ENCODE measurements around the gene PNMA6E.

DNA sequence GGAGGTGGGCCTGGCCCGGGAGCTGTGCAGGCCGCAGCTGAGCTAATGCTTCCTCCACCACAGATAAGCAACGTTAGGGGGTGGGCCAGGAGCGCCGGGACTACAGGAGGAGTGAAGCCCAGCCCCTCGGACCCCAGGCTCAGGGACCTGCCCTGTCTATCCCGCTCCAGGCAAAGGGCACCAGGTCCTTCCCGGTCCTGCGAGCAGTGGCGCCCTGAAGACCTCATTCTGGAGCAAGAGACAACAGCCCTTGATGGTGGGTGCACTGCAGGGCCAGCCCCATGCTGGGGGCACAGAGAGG, 45.4 kb upstream of the PNMA6E start:
- TF ChIP-seq, protein P1, sequence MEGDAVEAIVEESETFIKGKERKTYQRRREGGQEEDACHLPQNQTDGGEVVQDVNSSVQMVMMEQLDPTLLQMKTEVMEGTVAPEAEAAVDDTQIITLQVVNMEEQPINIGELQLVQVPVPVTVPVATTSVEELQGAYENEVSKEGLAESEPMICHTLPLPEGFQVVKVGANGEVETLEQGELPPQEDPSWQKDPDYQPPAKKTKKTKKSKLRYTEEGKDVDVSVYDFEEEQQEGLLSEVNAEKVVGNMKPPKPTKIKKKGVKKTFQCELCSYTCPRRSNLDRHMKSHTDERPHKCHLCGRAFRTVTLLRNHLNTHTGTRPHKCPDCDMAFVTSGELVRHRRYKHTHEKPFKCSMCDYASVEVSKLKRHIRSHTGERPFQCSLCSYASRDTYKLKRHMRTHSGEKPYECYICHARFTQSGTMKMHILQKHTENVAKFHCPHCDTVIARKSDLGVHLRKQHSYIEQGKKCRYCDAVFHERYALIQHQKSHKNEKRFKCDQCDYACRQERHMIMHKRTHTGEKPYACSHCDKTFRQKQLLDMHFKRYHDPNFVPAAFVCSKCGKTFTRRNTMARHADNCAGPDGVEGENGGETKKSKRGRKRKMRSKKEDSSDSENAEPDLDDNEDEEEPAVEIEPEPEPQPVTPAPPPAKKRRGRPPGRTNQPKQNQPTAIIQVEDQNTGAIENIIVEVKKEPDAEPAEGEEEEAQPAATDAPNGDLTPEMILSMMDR (IDR thresholded peaks at IDR 0.05) = no peak
- no peak for TF ChIP-seq POLR2A (IDR thresholded peaks at IDR 0.05)

Measured in adrenal gland (tissue), 5 donors.